ENCODE results near the gene MARCHF6. TPM values are rescaled to one million over a fixed set of nuclear protein-coding genes. Genes with fewer than 3 reads are reported as not detected.
"Not testable (repeated sequence)": the region's sequence is repeated elsewhere in the genome, so short reads cannot be mapped to it uniquely, and the experiment has no call there.

The MARCHF6 gene
- total RNA-seq, 4 donors from 2014 or later: 105 to 296 (median 213) TPM

GRCh38 chr5:10306806-10307205 lies 46.7 kb upstream of the MARCHF6 start:
- Histone ChIP-seq H3K36me3 (no peaks in the 10 kb centered on the region), H3K27ac (peak overlapping the region; percentile 73 to 87 (median 86)), H3K4me1 (peaks cover 32 to 35% of the 10 kb centered on the region in 2 donors), H3K9me3 (no peaks in the 10 kb centered on the region), H3K27me3 (no peaks in the 10 kb centered on the region), H3K4me3 (replicated peaks in 1 of 3) (peak overlapping the region in 2 of 3 donors; percentile 41 to 74)
- no peak for TF ChIP-seq POLR2A (IDR thresholded peaks at IDR 0.05)
- TF ChIP-seq, protein P1, sequence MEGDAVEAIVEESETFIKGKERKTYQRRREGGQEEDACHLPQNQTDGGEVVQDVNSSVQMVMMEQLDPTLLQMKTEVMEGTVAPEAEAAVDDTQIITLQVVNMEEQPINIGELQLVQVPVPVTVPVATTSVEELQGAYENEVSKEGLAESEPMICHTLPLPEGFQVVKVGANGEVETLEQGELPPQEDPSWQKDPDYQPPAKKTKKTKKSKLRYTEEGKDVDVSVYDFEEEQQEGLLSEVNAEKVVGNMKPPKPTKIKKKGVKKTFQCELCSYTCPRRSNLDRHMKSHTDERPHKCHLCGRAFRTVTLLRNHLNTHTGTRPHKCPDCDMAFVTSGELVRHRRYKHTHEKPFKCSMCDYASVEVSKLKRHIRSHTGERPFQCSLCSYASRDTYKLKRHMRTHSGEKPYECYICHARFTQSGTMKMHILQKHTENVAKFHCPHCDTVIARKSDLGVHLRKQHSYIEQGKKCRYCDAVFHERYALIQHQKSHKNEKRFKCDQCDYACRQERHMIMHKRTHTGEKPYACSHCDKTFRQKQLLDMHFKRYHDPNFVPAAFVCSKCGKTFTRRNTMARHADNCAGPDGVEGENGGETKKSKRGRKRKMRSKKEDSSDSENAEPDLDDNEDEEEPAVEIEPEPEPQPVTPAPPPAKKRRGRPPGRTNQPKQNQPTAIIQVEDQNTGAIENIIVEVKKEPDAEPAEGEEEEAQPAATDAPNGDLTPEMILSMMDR (IDR thresholded peaks at IDR 0.05): no peak
- DNase-seq: no peak
- intact Hi-C loops (cut with DNase I): no loop called here
- WGBS, 2 donors: 51 to 62% methylated on average over 8 of the region's 8 CpGs

GRCh38 chr5:10307206-10308148 lies 46.0 kb upstream of the MARCHF6 start, which contains the start of gene CMBL:
CMBL (minus strand) TSS chr5:10307902; CDS start chr5:10290762, 17,140 bp downstream.
- H3K4me1 ChIP-seq: peaks cover 25 to 31% of the 10 kb centered on the region in 2 donors
- TF ChIP-seq POLR2A (IDR thresholded peaks at IDR 0.05): peak in 1 of 2 donors; percentile 52
- TF ChIP-seq, protein P1 (IDR thresholded peaks at IDR 0.05): no peak
- H3K27ac ChIP-seq: peak within 1 kb of the TSS; percentile 73 to 87 (median 86)
- no peaks in the 10 kb centered on the region for H3K27me3 ChIP-seq
- 5 to 6% methylated on average over 50 to 54 of the region's 56 CpGs for WGBS, 2 donors
- no peaks in the 10 kb centered on the region for H3K36me3 ChIP-seq
- H3K4me3 ChIP-seq (replicated peaks in 1 of 3): peak within 1 kb of the TSS in 2 of 3 donors; percentile 41 to 74
- DNase-seq: peak; percentile 52 to 57
- H3K9me3 ChIP-seq: no peaks in the 10 kb centered on the region
- intact Hi-C loops (cut with DNase I): no loop called here

DNA sequence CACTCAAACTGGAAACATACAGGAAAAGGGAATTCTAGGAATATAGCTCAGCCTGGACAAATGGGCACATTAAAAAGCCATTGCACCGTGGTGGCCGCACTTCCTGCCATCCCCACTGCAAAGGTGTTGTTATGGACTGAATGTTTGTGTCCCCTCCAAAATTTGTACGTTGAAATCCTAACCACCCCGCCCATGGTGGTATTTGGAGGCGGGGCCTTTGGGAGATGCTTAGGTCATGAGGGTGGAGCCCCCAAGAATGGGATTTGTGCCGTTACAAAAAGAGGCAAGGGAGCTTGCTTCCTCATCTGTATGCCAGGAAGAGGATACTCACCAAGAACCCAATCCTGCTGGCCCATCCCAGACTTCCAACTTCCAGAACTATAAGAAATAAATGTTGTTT lies 44.7 kb upstream of the MARCHF6 start:
- peaks cover 13 to 22% of the 10 kb centered on the region in 2 donors for H3K4me1 ChIP-seq
- H3K4me3 ChIP-seq (replicated peaks in 1 of 3): no peak overlapping the region
- H3K27me3 ChIP-seq: no peaks in the 10 kb centered on the region
- no peaks in the 10 kb centered on the region for H3K36me3 ChIP-seq
- 84 to 86% methylated on average over 6 of the region's 6 CpGs for WGBS, 2 donors
- TF ChIP-seq, protein P1 (IDR thresholded peaks at IDR 0.05): no peak
- TF ChIP-seq POLR2A (IDR thresholded peaks at IDR 0.05): no peak
- no peak overlapping the region for H3K27ac ChIP-seq
- intact Hi-C loops (cut with DNase I): no loop called here
- no peaks in the 10 kb centered on the region for H3K9me3 ChIP-seq
- DNase-seq: no peak

DNA sequence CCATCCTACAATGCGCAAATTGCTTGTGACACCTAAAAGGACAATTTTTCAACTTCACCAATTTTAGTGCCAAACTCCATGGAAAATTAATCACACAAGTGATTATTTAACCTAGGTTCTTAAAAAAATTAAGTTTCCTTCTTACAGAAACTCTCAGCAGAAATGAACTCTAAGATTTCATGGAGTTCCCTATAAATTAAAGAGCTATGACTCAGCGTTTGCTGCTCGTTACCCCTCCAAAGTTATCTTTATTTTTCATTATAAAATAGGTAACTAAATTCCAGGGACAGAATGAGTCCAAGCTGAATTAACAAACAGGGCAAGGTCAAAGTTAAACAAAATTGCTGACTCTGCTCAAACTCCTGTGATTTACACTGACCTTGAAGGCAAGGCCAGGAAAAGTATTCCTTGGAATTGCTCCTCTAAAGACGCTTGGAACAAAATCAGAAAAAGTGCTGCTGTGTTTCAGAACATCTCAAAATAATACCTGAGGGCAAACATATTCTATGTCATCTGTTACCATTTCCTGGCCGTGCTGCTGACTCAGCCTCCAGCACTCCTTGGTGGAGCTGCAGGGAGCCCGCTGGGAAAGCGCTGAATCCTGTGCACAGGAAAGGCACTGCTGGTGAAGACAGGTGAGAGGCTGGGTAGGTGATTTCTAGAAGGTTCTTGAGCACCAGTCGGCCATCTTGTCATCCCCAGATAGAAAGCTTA lies 43.3 kb upstream of the MARCHF6 start:
- intact Hi-C loops (cut with DNase I): no loop called here
- Histone ChIP-seq H3K27ac (peak overlapping the region in 1 of 3 donors; percentile 56), H3K36me3 (no peaks in the 10 kb centered on the region), H3K4me1 (peaks cover 13 to 22% of the 10 kb centered on the region in 2 donors), H3K27me3 (no peaks in the 10 kb centered on the region), H3K4me3 (replicated peaks in 1 of 3) (no peak overlapping the region), H3K9me3 (no peaks in the 10 kb centered on the region)
- DNase-seq: peak in 1 of 2 donors; percentile 45
- TF ChIP-seq, protein P1 (IDR thresholded peaks at IDR 0.05): no peak
- no peak for TF ChIP-seq POLR2A (IDR thresholded peaks at IDR 0.05)
- WGBS, 2 donors: 87 to 91% methylated on average over 8 of the region's 8 CpGs

DNA sequence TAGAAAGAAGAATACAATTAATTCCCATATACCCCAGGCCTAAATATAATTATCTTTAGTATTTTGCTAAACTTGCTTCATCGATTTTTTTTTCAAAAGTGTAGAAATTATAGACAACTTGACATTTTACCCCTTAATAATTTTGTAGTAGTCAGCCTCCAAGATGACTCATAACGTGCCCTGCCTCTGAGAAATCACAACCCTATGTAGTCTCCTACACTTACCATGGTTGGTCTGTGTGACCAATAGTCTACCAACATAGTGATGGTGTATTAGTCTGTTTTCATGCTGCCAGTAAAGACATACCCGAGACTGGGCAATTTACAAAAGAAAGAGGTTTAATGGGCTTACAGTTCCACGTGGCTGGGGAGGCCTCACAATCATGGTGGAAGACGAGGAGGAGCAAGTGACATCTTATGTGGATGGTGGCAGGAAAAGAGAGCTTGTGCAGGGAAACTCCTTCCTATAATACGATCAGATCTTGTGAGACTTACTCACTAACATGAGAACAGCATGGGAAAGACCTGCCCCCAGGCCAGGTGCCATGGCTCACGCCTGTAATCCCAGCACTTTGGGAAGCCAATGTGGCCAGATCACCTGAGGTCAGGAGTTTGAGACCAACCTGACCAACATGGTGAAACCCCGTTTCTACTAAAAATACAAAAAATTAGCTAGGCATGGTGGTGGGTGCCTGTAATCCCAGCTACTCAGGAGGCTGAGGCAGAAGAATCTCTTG lies 42.5 kb upstream of the MARCHF6 start:
- intact Hi-C loops (cut with DNase I); H3K4me3 ChIP-seq (replicated peaks in 1 of 3): not testable (repeated sequence)

More for the DNA sequence above, 42.5 kb upstream of the MARCHF6 start:
- not testable (repeated sequence) for H3K36me3 ChIP-seq, H3K9me3 ChIP-seq, H3K27me3 ChIP-seq, DNase-seq
- Histone ChIP-seq H3K4me1 (peaks cover 12 to 16% of the 10 kb centered on the region in 2 donors), H3K27ac (peak overlapping the region in 1 of 3 donors; percentile 56)
- 79 to 89% methylated on average over 8 of the region's 8 CpGs for WGBS, 2 donors
